ENCODE data around the gene RUNDC1.
"Not testable (repeated sequence)": the region's sequence is repeated elsewhere in the genome, so short reads cannot be mapped to it uniquely, and the experiment has no call there.

RUNDC1 gene

DNA sequence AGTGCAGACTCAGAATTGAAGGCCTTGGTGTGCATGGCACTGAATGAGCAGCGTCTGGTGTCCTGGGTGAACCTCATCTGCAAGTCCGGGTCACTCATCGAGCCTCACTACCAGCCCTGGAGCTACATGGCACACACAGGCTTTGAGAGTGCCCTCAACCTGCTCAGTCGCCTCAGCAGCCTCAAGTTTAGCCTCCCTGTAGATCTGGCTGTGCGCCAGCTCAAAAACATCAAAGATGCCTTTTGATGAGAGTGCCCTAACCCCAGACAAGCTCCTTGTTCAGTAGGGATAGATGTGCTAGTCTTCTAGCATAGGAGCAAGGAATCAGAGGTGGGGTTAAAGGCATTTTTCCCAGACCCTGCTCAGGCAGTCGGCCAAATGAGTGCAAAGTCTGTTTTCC lies 11.1 kb downstream of the RUNDC1 start:
- no peak for DNase-seq (ENCODE audit: low spot score)

DNA sequence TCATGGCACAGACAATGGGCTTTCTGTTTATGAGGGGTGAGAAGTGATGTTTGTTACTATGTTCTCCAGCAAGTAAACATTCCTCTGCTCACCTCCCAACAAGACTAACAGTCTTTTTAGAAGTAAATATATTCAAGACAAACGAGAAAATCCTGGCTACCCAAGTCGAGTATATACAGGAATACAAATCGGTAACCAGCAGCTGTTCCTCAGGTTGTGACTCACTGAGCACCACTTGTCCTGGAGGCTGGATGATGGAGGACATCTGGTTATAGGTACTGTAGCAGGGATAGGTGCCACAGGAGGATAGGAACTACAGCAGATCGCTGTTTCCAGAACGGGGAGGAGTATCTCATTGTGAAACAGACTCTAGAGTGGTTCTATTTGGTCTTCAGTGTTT lies 12.5 kb downstream of the RUNDC1 start:
- DNase-seq (ENCODE audit: low spot score) = no peak

DNA sequence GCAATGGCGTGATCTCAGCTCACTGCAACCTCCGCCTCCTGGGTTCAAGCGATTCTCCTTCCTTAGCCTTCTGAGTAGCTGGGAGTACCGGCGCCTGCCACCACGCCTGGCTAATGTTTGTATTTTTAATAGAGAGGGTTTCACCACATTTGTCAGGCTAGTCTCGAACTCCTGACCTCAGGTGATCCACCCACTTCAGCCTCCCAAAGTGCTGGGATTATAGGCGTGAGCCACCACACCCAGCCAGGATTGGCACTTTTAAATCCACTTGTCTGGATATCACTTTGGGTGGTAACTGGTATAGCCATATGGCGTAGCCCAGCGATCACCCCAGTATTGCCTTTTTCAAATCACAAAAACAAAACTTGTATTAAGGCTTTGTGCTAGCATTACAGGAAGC lies 13.5 kb downstream of the RUNDC1 start:
- DNase-seq (ENCODE audit: low spot score) = not testable (repeated sequence)

DNA sequence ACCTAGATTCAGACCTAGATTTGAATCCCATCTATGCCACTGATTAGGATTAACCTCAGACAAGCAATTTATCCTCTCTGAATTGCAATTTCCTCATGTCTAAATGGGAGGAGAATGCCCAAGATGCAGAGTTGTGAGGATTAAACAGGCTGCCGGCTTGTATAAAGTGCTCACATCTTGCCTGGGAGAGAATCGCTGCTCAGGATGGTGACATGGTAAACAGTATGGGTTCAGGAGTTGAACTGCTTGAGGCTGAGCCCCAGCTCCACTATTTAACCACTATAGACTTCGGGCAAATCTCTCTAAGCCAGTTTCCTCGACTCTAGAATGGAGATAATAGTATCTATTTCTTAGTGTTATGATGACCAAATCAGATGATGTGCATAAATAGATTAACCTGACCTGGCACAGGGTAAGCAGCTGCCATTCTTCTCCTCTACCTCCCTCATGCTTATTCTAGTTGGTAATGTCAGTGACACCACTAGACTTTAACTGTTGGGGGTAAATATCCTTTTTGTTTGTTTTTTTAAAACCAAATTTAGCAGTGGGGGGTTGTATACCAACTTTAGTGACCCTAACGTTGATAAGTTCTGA lies 17.1 kb downstream of the RUNDC1 start:
- no peak for DNase-seq (ENCODE audit: low spot score)

DNA sequence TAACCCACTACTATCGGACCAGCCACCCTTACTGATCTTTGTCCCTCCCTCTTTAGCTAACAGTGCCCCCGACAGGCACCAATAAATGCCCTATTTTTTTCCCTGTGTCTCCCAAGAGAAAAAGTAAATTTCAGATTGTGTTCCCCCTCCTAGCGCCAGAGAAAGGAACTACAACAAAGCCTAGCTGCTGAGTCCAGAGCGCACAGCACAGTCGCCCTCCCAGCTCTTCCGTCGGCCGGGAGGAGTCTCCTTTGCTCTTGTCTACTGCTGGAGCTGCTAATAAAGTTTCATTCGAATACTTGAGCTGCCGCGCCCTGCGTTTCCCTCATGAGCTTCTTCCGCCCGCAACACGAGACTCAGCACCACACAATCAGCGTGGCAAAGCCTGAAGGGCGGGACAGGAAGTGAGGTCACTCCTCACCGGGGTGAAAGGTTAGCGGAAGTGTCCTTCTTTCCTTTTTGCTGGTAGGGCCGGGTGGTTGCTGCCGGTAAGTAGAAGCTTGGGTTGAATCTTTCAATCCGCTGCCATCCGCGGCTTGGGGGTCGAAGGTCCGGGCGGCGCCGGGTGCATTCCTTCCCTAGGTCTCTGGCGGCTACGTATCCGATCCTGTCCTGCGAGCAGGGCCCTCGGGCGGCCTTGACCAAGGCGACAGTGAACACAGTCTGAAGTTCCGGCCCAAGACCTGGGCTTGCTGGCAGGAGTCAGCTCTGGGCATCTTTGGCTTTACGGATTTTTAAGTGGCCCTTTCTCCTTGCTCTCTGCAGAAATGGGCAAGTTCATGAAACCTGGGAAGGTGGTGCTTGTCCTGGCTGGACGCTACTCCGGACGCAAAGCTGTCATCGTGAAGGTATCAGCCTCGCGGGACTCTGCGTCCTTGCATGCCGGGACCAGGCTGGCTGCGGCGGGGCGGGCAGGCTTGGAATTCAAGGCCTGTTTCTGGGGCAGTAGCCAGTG lies 17.9 kb downstream of the RUNDC1 start, which contains the start of gene RPL27:
TSS of gene RPL27 (plus strand) at position 436 of the 955 bp plus-strand sequence. CDS start at position 768, 332 bp downstream.
- peak; percentile 99 for DNase-seq (ENCODE audit: low spot score)

DNA sequence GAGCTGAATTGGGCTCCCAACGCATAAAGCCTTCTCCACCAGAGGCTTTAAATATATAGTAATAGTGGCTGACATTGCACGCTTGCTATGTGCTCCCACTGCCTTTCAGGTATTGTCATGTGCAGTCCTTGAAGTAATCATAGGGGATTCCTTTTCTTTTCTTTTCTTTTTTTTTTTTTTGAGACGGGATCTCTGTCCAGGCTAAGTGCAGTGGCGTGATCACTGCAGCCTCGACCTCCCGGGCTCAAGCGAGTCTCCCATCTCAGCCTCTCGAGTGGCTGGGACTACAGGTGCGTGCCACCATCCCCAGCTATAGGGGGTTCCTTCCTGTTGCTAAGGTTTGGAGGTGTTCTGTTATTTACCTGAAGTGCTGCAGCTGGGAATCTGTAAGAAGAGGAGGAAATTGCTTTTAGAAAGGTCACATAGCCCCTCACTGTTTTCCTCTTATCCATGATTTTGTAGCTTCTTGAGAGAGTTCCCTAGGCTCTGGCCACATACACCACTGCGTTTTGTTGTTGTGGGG lies 18.7 kb downstream of the RUNDC1 start:
- no peak for DNase-seq (ENCODE audit: low spot score)

DNA sequence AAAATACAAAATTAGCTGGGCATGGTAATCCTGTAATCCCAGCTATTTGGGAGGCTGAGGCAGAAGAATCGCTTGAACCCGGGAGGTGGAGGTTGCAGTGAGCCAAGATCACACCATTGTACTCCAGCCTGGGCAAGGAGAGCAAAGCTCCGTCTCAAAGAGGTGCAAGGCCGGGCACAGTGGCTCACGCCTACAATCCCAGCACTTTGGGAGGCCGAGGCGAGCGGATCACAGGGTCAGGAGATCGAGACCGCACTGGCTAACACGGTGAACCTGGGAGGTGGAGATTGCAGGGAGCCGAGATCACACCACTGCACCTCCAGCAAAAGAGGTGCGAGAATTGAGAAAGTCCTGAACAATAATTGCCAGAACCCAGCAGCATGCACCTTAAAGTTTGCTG lies 20.5 kb downstream of the RUNDC1 start:
- not testable (repeated sequence) for DNase-seq (ENCODE audit: low spot score)

DNA sequence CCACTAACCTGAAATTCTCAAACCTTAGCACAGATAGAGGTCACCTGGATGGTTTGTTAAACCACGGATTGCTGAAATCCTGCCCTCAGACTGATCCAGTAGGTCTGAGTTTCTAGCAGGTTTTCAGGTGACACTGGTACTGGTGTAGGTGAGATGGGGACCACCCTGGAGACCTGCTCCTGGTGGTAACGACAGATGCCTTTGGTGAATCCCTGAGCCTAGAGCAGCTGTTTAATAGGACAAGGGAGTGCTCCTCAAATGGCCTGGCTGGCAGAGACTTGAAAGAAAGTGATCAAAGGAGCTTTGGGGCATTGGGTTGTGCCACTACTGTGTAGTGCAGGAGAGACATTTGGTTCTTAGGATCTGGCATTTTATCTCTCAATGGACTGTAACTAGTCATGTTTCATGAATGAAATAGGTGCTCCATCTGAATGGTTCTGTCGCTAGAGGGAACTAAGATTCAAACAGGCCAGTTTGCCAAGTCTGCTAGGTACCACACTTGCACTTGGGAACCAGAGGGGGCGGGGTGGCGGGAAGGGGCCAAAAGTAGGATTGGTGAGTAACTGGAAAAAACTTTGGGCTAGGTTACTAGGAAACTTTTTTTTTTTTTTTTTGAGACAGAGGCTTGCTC lies 23.3 kb downstream of the RUNDC1 start:
- DNase-seq (ENCODE audit: low spot score) = no peak

DNA sequence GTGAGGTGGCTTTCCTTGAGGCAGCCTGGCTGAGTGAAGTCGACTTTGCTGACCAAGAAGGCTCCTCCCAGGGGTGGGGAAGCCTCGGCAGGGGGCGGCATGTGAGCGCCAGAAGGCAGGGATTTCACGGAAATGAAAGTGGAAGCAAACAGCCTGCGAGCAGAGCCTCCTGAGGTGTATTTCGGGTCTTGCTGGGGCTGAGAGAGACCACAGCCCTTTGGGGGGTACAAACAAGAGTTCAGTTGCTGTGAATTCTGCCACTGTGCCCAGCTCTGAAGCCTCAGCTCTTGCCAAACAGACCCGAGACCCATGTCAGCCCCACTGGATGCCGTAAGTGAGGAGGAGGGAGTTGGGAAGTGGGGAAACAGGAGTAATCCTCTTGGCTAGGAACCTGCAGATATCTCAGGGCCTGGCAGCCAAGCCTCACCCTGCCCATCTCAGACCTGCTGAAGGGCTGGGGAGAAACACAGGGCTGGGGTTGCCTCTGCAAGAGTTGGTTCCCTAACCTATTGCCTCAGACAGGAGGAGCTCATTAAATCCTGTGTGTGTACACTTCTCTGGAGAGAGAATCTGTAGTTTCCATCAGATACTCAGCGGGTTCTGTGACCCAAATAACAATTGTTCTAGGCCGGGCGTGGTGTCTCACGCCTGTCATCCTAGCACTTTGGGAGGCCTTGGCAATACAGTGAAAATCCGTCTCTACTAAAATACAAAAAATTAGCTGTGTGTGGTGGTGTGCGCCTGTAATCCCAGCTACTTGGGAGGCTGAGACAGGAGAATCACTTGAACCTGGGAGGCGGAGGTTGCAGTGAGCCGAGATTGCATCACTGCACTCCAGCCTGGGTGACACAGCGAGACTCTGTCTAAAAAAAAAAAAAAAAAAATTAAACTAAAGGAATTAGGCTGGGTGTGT lies 26.5 kb downstream of the RUNDC1 start, which contains the start of gene IFI35:
TSS of gene IFI35 (plus strand) at position 146 of the 913 bp plus-strand sequence. CDS start at position 310, 164 bp downstream.
- DNase-seq (ENCODE audit: low spot score) = peak; percentile 89

DNA sequence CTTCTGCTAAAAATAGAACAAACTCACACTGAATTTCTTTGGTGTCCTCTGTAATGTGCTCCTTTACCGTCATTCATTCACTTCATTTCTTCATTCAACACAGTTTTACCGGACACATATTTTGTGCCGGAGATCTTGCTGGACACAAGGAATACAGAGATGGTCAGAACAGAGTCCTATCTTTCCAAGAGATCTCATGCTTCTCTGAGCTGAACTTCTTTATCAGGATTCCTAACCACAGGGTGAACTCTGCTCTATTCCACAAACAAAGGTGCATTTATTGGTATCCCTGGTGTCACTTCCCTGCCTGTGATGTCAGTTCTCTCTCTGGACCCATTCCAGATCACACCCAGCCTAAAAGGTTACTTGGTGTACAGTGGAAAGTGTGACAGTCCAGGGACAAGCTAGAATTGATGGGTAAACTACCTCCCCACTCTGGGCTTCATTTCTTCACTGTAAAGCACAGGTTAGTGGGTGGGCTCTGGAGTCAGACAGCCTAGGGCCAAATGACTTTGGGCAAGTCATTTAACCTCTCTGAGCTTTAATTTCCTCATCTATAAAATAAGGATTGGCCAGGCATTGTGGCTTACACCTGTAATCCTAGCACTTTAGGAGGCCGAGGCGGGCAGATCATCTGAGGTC lies 30.4 kb downstream of the RUNDC1 start:
- no peak for DNase-seq (ENCODE audit: low spot score)

DNA sequence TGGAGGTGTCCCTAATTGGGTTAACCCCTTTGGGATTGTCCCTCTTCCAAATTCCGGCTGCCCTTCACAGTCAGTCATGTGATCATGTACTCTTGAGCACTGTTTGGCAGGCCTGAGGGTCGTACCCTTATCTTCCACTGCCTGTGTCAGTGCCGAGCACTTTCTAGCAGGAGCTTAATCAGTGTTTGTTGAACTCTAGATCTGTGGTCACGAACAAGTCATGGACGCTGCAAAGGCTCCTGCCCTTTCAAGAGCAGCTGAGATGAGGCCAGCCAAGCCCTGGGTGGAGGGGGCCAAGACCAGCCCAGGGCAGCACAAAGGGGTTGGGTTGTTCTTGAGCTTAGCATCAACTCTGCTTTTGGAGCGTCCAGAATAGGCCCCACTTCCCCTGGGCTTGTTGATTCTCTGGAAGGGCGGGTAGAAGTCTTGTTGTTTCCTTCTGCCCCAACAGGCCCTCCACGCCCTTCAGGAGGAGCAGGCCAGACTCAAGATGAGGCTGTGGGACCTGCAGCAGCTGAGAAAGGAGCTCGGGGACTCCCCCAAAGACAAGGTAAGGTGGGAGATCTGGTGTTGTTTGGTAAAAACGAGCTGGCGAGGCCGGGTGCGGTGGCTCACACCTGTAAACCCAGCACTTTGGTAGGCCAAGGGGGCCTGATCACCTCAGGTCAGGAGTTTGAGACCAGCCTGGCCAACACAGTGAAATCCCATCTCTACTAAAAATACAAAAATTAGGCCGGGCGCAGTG lies 31.5 kb downstream of the RUNDC1 start:
- DNase-seq (ENCODE audit: low spot score) = no peak

DNA sequence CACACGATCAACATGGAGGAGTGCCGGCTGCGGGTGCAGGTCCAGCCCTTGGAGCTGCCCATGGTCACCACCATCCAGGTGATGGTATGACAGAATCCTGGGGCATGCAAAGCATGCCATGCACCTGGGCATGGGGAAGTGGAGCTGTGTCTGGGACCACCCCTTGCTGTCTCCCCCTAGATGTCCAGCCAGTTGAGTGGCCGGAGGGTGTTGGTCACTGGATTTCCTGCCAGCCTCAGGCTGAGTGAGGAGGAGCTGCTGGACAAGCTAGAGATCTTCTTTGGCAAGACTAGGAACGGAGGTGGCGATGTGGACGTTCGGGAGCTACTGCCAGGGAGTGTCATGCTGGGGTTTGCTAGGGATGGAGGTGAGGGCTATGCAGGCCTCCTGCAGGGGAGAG lies 32.9 kb downstream of the RUNDC1 start:
- DNase-seq (ENCODE audit: low spot score) = no peak

DNA sequence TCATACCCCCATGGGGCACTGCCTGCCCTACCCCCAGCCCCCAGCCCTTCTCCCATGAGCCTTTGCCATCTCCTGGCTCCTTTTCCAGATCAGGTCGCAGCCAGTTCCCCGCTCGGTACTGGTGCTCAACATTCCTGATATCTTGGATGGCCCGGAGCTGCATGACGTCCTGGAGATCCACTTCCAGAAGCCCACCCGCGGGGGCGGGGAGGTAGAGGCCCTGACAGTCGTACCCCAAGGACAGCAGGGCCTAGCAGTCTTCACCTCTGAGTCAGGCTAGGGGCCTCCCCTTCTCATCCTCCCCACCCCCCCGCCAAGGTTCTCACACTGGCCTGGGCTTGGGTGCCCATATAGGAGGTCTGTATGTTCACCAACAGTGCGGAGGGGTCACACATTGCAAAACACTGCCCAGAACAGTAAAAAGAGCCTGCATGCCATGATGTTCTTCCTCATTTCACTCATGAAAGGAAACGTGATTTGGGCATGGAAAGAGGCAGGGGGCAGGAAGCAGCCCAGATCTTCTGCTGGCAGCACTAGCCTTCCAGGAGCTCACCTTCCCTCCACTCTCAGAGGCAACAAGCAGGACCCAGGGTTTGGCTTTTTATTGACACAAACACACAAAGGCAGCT lies 33.8 kb downstream of the RUNDC1 start:
- DNase-seq (ENCODE audit: low spot score) = no peak

DNA sequence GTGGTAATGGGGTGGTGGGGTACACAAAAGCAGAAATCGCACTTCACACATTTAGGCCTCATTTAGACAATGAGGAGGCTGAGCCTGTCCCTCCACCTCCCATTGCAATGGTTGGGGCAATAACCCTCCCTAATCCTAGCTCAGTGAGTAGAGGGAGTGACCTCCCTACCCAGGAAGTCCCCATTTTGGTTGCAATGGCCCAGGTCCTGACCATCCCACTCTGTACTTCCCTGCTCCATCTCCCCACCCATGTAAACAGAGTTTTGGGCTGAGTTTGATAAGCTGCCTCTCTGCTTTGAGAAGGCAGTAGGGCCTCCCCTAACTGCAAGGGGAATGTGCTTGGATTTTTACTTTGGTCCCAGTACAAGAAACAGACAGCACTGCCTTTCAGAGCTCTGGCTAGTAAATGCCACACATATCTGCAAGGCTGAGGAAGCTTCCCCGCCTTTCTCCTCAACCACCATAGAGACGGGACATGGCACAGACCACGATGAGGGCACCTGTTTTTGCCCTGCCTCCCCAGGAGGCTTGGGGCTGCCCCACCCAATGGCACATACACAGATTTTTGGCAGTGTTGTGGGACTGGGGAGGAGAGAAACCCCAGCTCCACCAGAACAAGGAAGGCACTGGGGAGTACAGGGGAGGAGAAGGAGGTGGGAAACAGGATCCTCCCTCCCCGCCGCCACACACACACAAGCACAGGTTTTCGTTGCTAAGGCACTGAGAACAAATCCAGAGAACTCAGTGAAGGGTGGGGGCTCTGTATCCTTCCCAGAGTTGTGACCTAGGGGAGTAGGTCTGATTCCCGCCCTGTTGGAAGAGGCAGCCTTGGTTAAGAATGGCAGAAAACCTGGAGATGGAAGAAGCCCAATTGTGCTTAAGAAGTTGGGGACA lies 34.5 kb downstream of the RUNDC1 start:
- no peak for DNase-seq (ENCODE audit: low spot score)

DNA sequence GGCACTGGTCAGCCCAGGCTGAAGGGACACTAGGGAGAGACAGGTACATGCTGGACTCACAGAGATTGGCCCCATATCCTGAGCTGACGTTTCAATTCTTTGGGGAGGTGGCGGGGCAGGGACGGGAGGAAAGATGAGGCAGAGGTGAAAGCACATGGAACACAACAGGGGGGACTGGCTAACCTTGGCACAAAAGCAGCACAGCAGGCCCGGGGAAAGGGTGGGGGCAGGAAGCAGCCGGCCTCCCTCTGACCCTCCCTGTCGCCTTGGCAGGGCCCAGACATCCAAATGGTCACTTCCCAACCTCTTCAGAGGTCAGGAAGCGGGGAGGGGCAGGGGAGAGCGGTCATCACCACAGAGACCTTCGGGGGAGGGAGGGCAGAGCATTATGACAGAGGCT lies 35.2 kb downstream of the RUNDC1 start:
- no peak for DNase-seq (ENCODE audit: low spot score)

DNA sequence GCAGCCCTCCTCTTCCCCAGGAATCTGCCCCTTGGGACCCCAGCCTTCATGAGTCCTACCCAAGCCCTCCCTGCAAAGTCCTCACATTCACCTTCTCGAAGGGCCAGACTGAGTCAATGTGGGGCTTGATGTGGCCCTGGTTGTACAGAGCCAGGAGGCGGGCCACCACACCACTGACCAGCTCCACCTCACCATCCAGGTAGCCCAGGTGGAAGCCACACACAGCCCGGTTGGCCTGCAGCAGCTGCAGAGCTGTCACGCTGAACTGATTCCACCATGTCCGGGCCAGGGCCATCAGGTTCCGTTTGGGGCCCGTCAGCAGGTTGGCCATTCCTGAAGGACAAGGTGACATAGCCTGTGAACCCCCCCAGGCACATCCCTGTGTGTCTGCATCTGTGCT lies 35.9 kb downstream of the RUNDC1 start:
- DNase-seq (ENCODE audit: low spot score) = no peak

DNA sequence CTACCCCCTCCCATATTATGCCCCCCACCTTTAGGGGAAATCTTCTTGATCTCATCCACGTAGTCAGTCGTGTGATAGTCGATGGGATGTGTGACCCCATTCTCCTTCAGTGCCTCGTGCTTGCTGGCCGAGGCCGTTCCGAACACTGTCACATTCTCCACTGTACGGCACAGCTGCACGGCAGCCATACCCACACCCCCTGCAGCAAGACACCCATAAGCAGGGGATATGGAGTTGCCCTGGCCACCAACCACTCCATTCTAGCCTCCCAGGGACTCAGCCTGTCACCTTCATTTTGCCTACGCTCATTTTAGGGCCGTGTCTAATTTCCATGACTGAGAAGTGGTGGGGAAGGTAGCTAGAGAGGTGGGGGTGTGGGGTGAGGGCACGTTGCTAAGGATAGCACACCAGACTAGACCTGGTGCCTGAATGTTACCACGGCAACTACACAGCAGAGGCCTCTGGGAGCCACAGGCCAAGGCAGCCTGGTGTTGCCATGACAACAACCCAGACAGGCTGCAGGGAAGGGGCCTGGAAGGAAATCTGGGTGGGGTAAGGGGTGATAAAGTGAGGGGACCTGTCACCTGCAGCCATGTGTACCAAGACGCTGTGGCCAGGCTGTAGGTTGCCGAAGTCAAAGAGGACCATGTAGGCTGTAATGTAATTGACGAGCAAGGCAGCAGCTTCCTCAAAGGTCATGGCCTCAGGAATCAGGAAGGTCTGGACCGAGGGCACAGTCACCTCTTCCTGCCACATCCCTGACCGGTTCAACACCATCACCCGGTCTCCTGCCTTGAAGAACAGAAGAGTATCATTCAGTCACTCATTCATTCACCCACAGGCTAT lies 37.9 kb downstream of the RUNDC1 start:
- DNase-seq (ENCODE audit: low spot score) = peak; percentile 67

DNA sequence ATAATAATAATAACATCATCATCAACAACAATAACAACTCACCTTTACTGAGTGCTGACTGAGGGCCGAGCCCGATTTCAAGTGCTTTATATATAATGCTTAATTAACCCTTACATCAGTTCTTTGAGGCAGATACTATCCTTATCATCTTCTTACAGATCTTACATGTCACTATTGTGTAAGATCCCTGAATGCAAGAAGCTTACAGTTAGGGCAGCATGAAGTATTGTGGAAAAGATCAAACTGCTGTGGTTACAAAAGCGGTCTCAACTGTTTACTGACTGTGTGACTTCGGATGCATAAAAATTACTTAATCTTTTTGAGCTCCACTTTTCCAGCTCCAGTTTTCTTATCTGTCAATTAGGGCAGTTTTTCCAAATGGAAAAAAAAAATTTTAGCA lies 38.6 kb downstream of the RUNDC1 start:
- no peak for DNase-seq (ENCODE audit: low spot score)
